ENCODE results near the gene SLC7A6. TPM values are rescaled to one million over a fixed set of nuclear protein-coding genes. Genes with fewer than 3 reads are reported as not detected.
A peak's percentile ranks its signal among the peaks of the same experiment; 100 is the strongest.

Gene SLC7A6
- total and polyA plus RNA-seq, 2 of the 13 experiments (the other 11 are each of a cell fraction or from before 2014, with no cell fraction given) = 35.8 to 70.8 TPM

DNA sequence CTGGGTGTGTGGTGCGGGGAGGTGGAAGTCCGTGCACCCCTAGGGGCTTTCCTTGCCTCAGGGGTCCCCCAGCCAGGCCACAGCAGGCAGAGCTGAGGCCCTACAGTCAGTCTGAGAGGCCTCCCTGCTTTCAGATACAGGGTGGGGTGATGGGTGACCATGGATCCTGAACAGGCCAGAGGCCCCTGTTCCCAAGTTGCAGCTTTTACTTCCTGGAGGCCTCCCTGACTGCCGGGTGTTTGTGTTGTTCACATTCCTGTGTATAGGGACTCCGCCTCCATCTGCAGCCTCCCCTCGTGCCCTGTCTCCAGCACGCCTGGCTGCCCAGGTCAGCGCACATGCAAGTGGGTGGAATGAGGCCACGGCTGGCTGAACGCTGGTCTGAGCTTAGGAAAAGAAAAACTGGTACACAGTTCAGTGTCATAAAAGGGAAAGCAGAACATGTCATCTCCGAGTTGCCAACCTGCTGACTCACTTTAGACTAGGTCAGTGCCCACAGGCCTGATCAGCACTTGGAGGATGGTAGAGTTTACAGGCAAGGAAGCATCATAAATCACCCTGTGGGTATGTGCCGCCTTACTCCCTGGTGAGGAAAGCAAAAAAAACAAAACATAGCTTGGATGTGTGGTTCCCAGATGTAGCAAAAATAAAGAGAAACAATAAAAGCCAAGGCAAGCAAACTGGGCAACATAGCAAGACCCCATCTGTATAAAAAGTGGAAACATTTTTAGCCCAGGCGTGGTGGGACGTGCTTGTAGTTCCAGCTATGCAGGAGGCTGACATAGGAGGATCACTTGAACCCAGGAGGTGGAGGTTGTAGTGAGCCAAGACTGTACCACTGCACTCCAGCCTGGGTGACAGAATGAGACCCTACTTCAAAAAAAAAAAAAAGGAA is 6.2 kb upstream of the SLC7A6 start (continued):
- TF ChIP-seq, protein P1, sequence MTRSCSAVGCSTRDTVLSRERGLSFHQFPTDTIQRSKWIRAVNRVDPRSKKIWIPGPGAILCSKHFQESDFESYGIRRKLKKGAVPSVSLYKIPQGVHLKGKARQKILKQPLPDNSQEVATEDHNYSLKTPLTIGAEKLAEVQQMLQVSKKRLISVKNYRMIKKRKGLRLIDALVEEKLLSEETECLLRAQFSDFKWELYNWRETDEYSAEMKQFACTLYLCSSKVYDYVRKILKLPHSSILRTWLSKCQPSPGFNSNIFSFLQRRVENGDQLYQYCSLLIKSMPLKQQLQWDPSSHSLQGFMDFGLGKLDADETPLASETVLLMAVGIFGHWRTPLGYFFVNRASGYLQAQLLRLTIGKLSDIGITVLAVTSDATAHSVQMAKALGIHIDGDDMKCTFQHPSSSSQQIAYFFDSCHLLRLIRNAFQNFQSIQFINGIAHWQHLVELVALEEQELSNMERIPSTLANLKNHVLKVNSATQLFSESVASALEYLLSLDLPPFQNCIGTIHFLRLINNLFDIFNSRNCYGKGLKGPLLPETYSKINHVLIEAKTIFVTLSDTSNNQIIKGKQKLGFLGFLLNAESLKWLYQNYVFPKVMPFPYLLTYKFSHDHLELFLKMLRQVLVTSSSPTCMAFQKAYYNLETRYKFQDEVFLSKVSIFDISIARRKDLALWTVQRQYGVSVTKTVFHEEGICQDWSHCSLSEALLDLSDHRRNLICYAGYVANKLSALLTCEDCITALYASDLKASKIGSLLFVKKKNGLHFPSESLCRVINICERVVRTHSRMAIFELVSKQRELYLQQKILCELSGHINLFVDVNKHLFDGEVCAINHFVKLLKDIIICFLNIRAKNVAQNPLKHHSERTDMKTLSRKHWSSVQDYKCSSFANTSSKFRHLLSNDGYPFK (CRISPR knock-in tag; IDR thresholded peaks at IDR 0.05; ENCODE audit: borderline replicate concordance) = peak; percentile 77
- TF ChIP-seq, protein P2, sequence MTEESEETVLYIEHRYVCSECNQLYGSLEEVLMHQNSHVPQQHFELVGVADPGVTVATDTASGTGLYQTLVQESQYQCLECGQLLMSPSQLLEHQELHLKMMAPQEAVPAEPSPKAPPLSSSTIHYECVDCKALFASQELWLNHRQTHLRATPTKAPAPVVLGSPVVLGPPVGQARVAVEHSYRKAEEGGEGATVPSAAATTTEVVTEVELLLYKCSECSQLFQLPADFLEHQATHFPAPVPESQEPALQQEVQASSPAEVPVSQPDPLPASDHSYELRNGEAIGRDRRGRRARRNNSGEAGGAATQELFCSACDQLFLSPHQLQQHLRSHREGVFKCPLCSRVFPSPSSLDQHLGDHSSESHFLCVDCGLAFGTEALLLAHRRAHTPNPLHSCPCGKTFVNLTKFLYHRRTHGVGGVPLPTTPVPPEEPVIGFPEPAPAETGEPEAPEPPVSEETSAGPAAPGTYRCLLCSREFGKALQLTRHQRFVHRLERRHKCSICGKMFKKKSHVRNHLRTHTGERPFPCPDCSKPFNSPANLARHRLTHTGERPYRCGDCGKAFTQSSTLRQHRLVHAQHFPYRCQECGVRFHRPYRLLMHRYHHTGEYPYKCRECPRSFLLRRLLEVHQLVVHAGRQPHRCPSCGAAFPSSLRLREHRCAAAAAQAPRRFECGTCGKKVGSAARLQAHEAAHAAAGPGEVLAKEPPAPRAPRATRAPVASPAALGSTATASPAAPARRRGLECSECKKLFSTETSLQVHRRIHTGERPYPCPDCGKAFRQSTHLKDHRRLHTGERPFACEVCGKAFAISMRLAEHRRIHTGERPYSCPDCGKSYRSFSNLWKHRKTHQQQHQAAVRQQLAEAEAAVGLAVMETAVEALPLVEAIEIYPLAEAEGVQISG (CRISPR knock-in tag; IDR thresholded peaks at IDR 0.05) = peak; percentile 74; the same call in 1 of the 2 replicates
- no peak for TF ChIP-seq ZNF33B (CRISPR knock-in tag; IDR thresholded peaks at IDR 0.05)
- peak; percentile 40; the same call in 1 of the 2 replicates for TF ChIP-seq HES4 (CRISPR knock-in tag; IDR thresholded peaks at IDR 0.05; ENCODE audit: borderline replicate concordance)
- TF ChIP-seq HNRNPH1 (optimal IDR thresholded peaks at IDR 0.05; ENCODE audit: low read depth, low read length) = no peak
- TF ChIP-seq PHF20 (CRISPR knock-in tag; IDR thresholded peaks at IDR 0.05) = peak; percentile 66
- TF ChIP-seq ZC3H13 (CRISPR knock-in tag; IDR thresholded peaks at IDR 0.05) = peak; percentile 85
- TF ChIP-seq ZNF546 (CRISPR knock-in tag; conservative IDR thresholded peaks at IDR 0.05) = peak; percentile 92
- TF ChIP-seq MAFF (IDR thresholded peaks at IDR 0.05; ENCODE audit: low read depth, low read length) = no peak
- no peak for TF ChIP-seq ZNF773 (CRISPR knock-in tag; IDR thresholded peaks at IDR 0.05; ENCODE audit: borderline replicate concordance)
- TF ChIP-seq ZNF570 (CRISPR knock-in tag; IDR thresholded peaks at IDR 0.05; ENCODE audit: borderline replicate concordance) = no peak
- no peak for TF ChIP-seq KLF13 (CRISPR knock-in tag; IDR thresholded peaks at IDR 0.05)
- no peak for TF ChIP-seq PRPF4 (IDR thresholded peaks at IDR 0.05; ENCODE audit: low read depth, low read length, poor library complexity, severe bottlenecking)
- TF ChIP-seq, protein P3, sequence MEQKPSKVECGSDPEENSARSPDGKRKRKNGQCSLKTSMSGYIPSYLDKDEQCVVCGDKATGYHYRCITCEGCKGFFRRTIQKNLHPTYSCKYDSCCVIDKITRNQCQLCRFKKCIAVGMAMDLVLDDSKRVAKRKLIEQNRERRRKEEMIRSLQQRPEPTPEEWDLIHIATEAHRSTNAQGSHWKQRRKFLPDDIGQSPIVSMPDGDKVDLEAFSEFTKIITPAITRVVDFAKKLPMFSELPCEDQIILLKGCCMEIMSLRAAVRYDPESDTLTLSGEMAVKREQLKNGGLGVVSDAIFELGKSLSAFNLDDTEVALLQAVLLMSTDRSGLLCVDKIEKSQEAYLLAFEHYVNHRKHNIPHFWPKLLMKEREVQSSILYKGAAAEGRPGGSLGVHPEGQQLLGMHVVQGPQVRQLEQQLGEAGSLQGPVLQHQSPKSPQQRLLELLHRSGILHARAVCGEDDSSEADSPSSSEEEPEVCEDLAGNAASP (CRISPR knock-in tag; IDR thresholded peaks at IDR 0.05; ENCODE audit: borderline replicate concordance) = peak; percentile 89; the same call in 1 of the 2 replicates
- peak; percentile 70 for TF ChIP-seq ZNF619 (CRISPR knock-in tag; IDR thresholded peaks at IDR 0.05)
- TF ChIP-seq, protein P4, sequence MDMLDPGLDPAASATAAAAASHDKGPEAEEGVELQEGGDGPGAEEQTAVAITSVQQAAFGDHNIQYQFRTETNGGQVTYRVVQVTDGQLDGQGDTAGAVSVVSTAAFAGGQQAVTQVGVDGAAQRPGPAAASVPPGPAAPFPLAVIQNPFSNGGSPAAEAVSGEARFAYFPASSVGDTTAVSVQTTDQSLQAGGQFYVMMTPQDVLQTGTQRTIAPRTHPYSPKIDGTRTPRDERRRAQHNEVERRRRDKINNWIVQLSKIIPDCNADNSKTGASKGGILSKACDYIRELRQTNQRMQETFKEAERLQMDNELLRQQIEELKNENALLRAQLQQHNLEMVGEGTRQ (IDR thresholded peaks at IDR 0.05; ENCODE audit: low read depth, low read length) = peak; percentile 21; the same call in 1 of the 2 replicates
- TF ChIP-seq, protein P4 (CRISPR knock-in tag; IDR thresholded peaks at IDR 0.05; ENCODE audit: borderline replicate concordance) = no peak
- TF ChIP-seq RELA (CRISPR knock-in tag; IDR thresholded peaks at IDR 0.05) = 0 out of 2 replicates have a peak, but pooled peaks have one; percentile 17
- no peak for TF ChIP-seq PHB2 (IDR thresholded peaks at IDR 0.05; ENCODE audit: partially characterized antibody)
- TF ChIP-seq AGO2 (optimal IDR thresholded peaks at IDR 0.05; ENCODE audit: low read depth, low read length) = no peak
